Measurements from ENCODE around the gene FOXS1.
"Not testable (repeated sequence)": the region's sequence is repeated elsewhere in the genome, so short reads cannot be mapped to it uniquely, and the experiment has no call there.

FOXS1 gene

DNA sequence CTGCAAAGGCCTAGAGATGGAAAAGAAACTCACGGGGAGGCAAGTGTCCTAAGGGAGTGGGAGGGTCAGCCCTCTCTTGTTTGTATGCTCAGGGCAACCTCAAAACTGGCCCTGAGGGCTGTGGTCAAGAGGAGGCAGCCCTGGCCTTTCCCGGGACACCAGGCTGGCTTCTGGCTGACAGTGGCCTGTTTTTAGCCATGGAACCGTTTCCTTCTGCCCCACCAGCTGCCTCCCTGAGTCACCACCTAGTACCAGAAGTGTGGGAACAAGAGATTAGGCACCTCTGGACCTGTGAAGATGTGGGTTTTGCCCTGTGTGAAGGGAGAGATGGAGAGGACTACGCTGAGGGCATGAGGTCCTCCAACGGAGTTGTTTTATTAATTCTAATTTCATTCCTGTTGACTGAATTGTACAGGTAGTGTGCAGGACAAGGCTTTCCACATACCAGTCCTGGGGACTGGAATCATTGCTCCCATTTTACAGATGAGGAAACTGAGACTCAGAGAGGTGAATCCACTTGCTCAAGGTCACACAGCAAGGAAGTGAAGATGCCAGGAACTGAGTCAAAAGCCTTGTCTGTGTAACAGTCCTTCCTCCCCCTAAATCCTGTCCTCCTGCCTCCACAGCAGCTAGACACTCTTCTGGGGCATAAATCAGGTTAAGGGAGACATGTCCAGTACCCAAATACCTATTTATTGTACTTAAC lies 5.5 kb downstream of the FOXS1 start:
- no peak for DNase-seq (ENCODE audit: low read depth)

DNA sequence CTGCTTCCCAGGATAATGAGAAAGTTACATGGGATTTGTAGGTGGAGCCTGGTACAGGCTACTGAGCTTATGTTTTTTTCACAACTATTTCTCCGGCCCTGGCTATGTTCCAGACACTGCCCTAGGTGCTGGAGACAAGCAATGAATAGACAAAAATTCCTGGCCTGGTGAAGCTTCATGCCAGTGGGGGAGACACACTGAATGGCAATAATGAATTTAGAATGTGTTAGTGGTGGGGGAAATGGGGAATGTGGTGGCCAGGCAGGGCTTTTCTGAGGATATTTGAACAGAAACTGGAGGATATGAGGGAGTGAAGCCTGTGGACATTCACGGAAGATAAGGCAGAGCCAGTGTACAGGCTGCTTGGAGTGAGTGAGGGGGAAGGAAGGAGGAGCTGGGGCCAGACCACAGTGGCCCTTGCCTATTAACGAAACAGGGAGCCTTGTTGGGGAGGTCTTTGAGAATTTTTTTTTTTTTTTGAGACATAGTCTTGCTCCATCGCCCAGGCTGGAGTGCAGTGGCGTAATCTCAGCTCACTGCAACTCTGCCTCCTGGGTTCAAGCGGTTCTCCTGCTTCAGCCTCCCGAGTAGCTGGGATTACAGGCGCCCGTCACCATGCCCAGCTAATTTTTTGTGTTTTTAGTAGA lies 6.6 kb downstream of the FOXS1 start:
- no peak for DNase-seq (ENCODE audit: low read depth)

DNA sequence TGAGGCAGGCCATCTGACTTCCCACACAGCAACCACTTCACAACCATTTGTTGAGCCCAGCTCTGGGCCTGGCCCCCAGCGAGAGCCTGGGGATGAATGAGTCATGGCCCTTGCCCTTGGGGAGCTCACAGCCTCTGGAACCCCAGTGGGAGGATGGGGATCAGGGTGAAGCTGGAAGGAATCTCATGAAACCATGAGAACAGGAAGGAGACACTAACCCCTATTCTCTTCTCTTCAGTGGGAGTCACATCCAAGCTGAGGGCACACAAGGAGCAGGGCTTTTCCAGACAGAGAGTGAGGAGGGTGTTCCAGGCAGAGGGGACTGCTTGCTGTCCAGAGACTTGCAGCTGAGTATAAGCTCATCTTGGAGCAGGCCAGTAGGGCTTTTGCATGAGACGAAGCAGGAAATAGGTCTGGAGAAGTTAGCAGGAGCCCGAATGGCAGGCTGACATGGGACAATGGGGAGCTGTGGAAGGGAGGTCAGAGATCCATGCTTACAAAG lies 7.5 kb downstream of the FOXS1 start:
- DNase-seq (ENCODE audit: low read depth) = no peak

DNA sequence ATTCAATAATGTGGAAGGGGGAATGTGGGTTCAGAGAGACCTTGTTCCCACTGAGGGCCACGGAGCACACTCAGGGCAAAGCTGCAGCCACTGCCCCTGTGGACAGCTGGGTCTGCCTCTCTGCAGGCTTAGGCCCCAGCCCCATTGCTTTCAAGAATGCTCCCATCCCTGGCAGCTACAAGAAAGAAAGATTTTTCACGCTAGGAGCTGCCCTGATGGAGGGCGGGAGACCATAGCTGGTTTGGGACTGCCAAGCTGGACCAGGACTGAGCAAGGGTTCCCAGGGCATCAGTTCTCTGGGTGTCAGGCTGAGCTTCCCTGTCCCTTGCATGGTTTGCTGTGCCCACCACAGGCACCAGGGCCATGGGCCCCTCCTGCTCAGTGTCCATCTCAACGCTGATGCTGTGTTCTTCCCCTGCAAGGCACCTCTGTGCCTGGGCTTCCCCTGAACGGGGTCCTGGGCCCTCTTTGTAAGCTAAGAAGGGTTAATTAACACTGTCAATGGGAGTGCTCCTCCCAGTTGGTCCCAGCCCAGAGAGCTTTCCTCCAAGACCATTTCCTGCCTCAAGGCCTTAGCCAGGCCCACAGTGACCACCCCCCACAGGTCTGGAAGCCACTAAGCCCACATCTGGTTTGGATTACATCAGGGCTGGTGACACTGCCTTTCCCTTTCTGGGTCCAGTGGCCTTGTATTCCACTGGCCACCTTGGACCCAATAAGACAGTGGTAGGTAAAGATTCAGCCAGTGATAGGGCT lies 8.4 kb downstream of the FOXS1 start:
- DNase-seq (ENCODE audit: low read depth) = no peak

DNA sequence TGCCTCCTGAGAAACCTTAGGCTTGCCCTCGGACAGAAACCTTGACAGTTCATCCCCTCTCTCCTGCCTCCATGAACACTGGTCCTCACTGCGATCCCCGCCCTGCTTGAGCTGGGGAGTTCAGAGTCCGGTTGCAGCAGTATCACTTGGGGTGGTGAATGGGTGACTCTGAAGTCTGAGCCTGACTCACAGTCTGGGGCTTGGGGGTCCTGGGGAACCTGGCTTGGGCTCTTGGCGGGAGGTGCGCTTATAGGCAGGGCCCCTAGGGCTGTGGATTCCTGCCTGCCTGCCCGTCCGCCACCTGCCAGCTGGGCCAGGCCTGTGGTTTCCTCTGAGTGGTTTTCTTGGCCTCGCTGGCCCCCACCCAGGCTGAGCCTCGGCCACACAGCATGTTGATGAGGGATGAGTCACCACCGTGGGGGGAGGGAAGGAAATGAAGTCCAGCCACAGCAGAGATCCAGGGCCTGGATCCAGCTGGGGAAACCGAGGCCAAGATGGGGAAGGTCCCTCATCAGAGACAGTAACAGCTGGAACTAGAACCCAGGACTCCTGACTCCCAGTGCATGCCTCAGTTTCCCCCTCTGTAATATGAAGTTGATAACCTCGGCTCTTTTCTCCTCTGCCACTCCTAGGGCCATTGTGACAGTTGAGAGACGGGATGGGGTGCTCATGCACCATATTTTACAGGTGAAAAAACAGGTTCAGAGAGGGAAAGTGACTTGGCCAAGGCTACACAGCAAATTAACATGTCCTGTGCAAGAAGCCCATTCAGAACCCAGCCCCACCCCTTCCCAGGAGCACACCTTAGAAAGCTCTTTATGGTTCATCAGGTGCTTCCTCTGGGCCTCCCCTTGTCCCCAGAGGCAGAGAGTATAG lies 9.2 kb downstream of the FOXS1 start:
- no peak for DNase-seq (ENCODE audit: low read depth)

DNA sequence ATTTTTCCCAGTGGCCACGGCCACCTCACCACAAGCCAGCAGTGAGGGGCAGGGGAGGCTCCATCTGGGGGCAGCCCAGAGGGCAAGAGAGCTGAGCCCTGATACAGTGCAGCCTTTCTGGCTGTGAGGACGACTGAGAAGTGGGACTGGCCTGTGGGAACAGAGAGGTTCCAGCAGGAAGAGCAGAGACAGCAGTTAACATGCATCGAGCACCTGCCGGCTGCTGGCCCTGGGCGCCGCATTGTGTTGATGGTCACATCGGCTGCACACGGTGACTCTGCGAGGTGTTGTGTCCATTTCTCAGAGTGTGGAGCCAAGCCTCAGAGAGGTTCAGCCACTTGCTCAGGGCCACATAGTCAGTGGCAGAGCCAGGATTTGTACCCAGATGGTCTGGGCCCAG lies 9.8 kb downstream of the FOXS1 start:
- no peak for DNase-seq (ENCODE audit: low read depth)

DNA sequence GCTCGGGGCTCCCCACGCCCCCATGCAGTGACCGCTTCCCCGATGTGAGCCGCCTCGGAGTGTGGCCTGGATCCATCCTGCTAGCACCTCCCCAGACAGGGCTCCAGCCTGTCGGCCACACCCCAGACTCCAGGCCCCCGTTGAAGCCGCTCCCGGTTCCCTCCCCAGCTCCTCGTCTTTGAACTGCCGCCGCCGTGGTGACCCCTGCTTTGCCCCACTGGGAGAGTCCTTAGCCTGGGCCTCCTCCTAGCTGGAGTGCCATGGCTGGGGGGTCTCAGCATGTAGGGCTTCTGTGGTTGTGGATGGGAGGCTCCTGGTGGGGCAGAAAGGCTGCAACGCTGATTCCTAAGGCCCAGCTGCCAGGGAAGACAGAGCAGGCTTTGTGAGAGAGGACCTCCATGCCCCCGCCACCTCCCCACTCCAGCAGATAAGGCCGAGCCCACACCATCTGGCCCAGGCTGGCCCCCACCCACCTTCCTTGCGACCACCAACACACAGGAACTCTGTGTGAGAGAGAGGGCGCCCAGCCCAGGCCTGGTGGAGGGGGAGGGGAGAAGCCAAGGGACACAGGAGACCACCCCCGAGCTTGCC lies 11.4 kb downstream of the FOXS1 start:
- no peak for DNase-seq (ENCODE audit: low read depth)

DNA sequence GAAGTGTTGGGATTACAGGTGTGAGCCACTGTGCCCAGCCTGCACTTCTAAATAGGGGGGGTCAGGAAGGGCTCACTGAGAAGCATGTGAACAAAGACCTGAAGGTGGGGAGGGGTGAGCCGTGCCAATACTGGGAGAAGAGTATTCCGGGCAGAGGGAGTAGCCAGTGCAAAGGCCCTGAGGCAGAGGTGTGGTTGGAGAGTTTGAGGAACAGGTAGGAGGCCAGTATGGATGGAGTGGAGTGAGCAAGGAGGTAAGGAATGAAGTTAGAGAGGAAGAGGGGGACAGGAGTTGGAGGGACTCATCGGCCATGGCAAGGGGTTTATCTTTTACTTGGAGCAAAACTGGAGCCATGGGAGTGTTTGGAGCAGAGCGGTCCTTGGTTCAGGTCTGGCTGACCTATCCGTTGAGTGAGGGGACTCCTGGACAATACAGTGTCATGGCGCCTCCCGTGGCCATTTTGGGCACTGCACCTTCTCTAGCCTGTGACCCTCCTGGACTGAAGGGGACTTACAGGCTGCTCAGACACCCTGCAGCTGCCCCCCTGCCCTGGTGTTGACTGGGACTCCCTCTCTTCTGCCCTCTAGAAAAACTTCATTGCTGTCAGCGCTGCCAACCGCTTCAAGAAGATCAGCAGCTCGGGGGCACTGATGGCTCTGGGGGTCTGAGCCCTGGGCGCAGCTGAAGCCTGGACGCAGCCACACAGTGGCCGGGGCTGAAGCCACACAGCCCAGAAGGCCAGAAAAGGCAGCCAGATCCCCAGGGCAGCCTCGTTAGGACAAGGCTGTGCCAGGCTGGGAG lies 12.1 kb downstream of the FOXS1 start:
- peak; percentile 44 for DNase-seq (ENCODE audit: low read depth)

DNA sequence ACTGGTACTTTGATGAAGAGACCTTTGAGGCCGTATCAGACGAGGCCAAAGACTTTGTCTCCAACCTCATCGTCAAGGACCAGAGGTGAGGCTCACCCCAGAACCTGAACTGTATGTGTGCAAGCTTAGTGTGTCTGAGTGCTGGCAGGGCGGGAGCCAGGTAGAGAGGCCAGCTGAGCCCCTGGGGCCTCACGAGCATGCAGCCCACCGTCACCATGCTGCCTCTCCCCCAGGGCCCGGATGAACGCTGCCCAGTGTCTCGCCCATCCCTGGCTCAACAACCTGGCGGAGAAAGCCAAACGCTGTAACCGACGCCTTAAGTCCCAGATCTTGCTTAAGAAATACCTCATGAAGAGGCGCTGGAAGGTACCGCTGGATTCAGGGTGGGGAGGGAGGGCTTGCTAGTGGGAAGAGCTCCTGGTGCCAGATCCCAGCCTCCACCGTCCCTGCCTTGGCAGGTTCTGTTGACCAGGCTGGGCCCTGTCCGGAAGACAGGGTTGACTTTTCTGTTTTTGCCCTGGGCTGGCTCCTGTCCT lies 13.6 kb downstream of the FOXS1 start:
- DNase-seq (ENCODE audit: low read depth) = no peak

DNA sequence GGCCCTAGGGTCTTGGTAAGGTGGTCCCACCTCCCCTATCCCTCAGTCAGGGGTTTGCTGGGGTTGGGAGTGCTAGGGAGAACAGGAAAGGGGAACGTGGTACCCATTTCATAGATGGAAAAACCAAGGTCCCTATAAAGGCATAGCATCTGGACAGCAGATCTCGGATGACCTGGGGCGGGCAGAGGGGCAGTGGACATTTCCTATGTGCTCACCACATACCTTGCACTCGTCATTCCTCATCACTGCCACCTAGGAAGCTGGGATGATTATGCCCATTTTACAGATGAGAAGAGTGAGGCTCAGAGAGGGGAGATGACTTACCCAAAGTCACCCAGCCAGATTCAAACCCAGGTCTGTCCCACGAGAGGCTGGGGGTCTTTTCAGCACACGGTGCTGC lies 14.2 kb downstream of the FOXS1 start:
- no peak for DNase-seq (ENCODE audit: low read depth)

DNA sequence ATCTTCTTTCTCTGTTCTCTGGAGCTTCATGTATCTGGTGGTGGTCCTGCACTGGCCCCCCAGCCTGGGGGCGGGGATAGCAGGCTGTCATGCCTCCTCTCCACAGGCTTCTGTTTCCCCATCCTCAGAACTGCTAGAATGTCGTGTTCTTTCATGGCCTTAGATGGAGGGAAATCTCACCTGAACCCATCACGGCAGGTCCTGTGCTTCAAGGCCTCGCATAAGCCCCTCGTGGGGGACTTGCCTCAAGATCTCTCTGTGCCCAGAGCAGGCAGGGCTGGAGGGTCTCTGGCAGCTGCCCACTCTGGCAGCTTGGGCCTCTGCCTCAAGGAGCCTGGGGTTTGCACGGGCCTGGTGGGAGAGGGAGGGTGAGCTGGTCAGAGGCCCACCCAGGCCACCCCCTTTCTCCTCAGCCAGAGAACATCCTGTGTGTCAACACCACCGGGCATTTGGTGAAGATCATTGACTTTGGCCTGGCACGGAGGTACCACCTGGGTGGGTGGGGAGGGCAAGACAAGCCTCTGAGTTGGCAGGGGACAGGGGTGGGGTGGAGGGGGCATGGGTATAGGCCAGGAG lies 14.9 kb downstream of the FOXS1 start:
- no peak for DNase-seq (ENCODE audit: low read depth)

DNA sequence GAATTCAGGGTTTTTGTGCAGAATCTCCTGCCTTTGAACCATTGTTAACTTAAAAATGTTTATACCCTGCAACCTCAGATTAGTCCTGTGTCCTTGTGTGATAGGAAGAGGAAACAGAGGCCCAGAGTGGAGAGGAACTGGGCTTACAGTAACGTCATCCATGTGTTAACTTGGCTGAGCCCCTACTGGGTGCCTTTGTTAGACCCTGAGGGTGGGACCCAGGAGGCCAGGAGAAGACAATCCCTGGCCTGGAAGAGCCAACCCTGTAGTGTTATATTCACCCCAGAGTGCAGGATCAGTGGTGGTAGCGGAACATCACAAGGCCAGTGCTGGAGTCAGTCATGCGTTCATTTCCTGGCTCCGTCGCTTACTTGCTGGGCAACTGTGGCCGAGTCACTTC lies 15.7 kb downstream of the FOXS1 start:
- DNase-seq (ENCODE audit: low read depth) = no peak

DNA sequence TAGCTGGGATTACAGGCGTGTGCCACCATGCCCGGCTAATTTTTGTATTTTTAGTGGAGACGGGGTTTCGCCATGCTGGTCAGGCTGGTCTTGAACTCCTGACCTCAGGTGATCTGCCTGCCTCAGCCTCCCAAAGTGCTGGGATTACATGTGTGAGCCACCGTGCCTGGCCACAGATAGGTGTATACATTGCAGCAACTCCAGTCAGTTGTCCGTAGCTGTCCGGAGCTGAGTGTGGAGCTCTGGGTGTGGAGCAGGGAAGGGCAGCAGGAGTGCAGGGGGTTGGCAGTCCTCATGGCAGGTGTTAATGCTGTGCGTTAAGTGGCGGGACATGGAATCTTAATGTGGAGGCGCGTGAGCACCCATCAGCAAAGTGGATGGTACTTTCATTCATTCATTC lies 17.4 kb downstream of the FOXS1 start:
- not testable (repeated sequence) for DNase-seq (ENCODE audit: low read depth)

DNA sequence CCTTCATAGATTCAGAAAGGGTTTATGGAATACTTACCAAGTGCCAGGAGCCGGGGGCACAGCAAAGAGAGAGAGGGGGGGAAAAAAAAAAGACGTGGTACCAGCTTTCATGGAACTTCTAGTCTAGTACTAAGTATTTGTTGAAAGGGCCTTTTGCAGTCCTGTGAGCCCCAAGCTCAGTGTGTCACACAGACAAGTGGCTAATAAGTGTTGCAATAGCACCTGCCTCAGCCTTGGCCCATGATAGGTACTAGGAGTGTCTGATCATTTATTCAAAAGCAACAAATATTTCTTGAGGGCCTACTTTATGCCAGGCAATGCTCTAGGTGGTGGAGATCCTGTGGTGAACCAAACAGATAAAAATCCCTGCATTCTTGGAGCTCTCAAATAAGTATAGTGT lies 18.3 kb downstream of the FOXS1 start:
- DNase-seq (ENCODE audit: low read depth) = no peak

DNA sequence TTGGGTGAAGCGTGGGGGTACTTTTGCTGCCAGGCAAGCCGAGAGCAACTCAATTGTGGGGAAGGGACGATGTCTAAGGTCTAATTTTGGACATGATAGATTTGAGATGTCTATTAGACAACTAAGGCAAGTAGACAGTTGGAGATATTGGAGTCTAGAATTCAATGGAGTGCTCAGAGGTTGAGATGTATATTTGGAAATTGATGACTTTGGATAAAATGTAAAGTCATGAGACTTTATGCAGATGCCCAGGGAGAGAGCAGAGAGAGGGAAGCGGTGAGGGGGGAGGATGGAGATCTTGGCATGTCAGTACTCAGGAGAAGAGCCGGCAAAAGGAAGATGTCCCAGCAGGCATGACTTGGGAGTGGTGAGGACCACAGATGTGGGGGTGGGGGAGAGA lies 19.3 kb downstream of the FOXS1 start:
- DNase-seq (ENCODE audit: low read depth) = no peak

DNA sequence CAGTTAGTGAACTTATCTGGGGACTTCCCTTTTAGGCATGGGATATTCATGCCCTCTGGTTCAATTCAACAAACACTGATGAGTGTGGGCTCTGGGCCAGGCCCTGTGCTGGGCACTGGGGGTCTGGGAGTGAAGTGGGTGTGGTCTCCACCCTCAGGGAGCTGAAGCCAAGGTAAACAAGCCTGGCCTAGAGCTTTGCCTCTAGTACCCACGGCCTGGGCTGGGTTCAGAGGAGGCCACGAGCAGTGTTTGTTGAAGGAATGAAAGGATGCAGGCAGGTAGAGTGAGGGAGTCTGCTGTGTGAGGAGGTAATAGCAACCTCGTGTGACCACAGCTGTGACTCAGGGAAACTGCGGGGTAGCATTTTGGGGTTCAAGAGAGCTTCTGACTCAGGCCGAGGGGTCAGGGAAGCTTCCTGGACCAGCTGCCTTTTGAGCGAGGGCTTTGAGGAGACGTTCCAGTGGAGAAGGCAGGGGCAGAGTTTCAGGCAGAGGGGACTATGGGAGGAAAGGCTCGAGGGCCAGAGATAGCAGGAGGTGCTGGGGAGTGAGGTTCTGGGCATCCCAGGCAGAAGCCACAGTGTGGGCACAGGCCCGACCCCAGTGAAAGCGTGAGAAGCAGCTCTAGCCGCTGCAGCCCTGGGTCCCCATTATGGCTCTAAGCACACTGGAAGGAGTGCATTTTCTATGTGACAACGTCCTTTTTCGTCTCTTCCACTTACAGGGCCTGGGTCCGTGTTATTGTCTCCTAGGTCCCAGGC lies 20.7 kb downstream of the FOXS1 start:
- no peak for DNase-seq (ENCODE audit: low read depth)

DNA sequence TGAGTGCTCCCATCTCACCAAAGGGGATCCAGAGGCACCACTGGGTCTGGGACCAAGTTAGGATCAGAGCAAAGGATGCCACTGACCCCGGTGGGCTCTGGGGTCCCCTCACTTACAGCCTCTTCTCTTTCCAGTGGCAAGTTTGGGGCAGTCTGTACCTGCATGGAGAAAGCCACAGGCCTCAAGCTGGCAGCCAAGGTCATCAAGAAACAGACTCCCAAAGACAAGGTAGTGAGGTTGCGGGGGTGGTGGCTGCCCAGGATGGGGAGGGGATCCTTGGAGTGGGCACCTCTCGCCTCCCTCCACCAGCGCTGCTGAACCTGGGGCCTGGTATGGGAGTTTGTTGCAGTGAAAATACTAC lies 21.3 kb downstream of the FOXS1 start:
- no peak for DNase-seq (ENCODE audit: low read depth)

DNA sequence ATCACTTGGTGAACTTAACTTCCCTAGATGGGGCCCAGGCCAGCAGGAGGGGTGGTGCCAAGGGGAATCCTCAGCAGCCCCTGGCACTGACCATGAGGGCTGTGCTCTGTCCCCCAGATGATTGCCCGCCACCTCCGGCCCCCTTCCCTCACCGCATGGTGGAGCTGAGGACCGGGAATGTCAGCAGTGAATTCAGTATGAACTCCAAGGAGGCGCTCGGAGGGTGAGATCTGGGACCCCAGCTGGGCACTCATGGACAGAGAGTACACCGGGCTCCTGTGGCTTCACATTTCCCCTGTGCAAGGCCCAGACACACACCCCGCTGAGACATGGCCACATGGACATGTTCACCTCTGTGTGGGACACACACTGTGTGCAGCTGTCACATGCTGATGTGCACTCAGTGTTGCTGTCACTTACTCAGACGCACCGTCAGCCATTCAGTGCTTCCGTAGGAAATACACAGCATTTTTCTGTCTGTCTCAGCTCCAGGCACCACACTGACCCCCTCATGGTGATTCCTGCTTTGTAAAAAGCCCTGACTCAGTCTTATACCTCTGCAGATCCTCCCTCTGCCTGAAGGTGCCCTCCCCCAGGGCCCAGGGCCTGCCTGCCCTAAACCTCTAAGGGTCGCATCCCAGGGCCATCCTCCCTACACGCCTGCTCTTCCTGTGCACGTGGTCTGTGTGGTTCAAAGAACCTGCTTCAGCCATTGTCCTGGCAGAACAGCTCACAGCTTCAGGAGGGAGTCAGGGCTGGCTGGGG lies 21.9 kb downstream of the FOXS1 start:
- DNase-seq (ENCODE audit: low read depth) = no peak
